ENCODE measurements around the gene MRPS34.
"Not testable (repeated sequence)": the region's sequence is repeated elsewhere in the genome, so short reads cannot be mapped to it uniquely, and the experiment has no call there.

Gene MRPS34

GRCh38 chr16:1740781-1741490, 32.0 kb downstream of the MRPS34 start:
- Histone ChIP-seq H3K27ac (ENCODE audit: low read depth, low read length) (no peak overlapping the region), H3K9ac (ENCODE audit: low read length) (no peak overlapping the region), H3K4me3 (ENCODE audit: low read depth in 1 of 2, low read length in 2 of 2) (no peak overlapping the region), H3K9me3 (ENCODE audit: low read length) (no peaks in the 10 kb centered on the region), H3K36me3 (ENCODE audit: insufficient read depth, low read length) (peaks cover 19% of the 10 kb centered on the region), H3K27me3 (ENCODE audit: control insufficient read depth in 1 of 2, insufficient read depth in 2 of 2, low read length in 2 of 2) (no peaks in the 10 kb centered on the region), H3K4me1 (ENCODE audit: insufficient read depth, low read length) (no peaks in the 10 kb centered on the region)

DNA sequence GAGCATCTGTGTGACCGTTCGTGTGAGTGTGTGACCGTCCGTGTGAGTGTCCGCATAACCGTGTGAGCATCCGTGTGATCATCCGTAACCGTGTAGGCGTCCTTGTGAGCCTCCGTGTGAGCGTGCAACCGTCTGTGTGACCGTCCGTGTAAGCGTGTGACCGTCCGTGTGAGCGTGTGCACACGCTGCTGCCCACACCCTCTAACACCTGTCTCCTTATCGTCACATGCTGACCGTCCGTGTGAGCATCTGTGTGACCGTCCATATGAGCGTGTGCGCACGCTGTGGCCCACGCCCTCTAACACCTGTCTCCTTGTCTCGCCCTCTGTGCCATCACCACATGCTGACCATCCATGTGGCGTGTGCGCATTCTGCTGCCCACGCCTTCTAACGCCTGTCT, 32.7 kb downstream of the MRPS34 start:
- Histone ChIP-seq H3K4me1 (ENCODE audit: insufficient read depth, low read length) (no peaks in the 10 kb centered on the region), H3K4me3 (ENCODE audit: low read depth in 1 of 2, low read length in 2 of 2) (no peak overlapping the region), H3K27me3 (ENCODE audit: control insufficient read depth in 1 of 2, insufficient read depth in 2 of 2, low read length in 2 of 2) (no peaks in the 10 kb centered on the region), H3K27ac (ENCODE audit: low read depth, low read length) (no peak overlapping the region), H3K9ac (ENCODE audit: low read length) (no peak overlapping the region), H3K9me3 (ENCODE audit: low read length) (no peaks in the 10 kb centered on the region), H3K36me3 (ENCODE audit: insufficient read depth, low read length) (peaks cover 19% of the 10 kb centered on the region)

- Histone ChIP-seq H3K36me3 (ENCODE audit: insufficient read depth, low read length) (peaks cover 38% of the 10 kb centered on the region), H3K9ac (ENCODE audit: low read length) (no peak overlapping the region), H3K4me1 (ENCODE audit: insufficient read depth, low read length) (no peaks in the 10 kb centered on the region), H3K27me3 (ENCODE audit: control insufficient read depth in 1 of 2, insufficient read depth in 2 of 2, low read length in 2 of 2) (no peaks in the 10 kb centered on the region), H3K9me3 (ENCODE audit: low read length) (no peaks in the 10 kb centered on the region), H3K4me3 (ENCODE audit: low read depth in 1 of 2, low read length in 2 of 2) (no peak overlapping the region), H3K27ac (ENCODE audit: low read depth, low read length) (no peak overlapping the region)
Measured at GRCh38 chr16:1734816-1735215, 38.1 kb downstream of the MRPS34 start.

GRCh38 chr16:1734123-1734522, 38.8 kb downstream of the MRPS34 start:
- no peak overlapping the region for H3K9ac ChIP-seq (ENCODE audit: low read length)
- no peaks in the 10 kb centered on the region for H3K4me1 ChIP-seq (ENCODE audit: insufficient read depth, low read length)
- H3K4me3 ChIP-seq (ENCODE audit: low read depth in 1 of 2, low read length in 2 of 2), result no peak overlapping the region
- peaks cover 42% of the 10 kb centered on the region for H3K36me3 ChIP-seq (ENCODE audit: insufficient read depth, low read length)
- H3K9me3 ChIP-seq (ENCODE audit: low read length), result no peaks in the 10 kb centered on the region
- no peaks in the 10 kb centered on the region for H3K27me3 ChIP-seq (ENCODE audit: control insufficient read depth in 1 of 2, insufficient read depth in 2 of 2, low read length in 2 of 2)
- no peak overlapping the region for H3K27ac ChIP-seq (ENCODE audit: low read depth, low read length)

- not testable (repeated sequence) for H3K9ac ChIP-seq (ENCODE audit: low read length); H3K9me3 ChIP-seq (ENCODE audit: low read length); H3K27ac ChIP-seq (ENCODE audit: low read depth, low read length); H3K4me3 ChIP-seq (ENCODE audit: low read depth in 1 of 2, low read length in 2 of 2); H3K27me3 ChIP-seq (ENCODE audit: control insufficient read depth in 1 of 2, insufficient read depth in 2 of 2, low read length in 2 of 2); H3K4me1 ChIP-seq (ENCODE audit: insufficient read depth, low read length)
- H3K36me3 ChIP-seq (ENCODE audit: insufficient read depth, low read length), result peaks cover 58% of the 10 kb centered on the region
Measured at GRCh38 chr16:1732551-1732987, 40.4 kb downstream of the MRPS34 start.

DNA sequence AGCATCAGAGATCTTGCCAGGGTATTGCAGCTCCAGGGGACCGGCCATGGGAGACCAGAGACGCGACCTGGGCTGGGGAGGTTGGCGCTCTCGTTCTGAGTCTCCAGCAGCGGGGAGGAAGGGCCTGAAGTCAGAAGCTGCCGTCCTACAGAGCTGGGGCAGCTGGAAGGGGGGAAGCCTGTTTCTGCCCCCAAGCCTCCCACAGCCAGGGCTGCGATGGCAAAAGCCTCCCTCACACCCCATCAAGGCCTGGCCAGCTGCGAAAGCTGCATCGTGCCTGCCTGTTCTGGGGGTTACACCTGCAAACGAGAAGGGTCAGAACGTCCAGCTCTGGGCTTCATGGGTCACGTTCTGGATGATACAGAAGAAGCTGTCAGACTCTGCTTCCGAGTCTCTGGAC, 40.9 kb downstream of the MRPS34 start:
- Histone ChIP-seq H3K27ac (ENCODE audit: low read depth, low read length) (no peak overlapping the region), H3K4me1 (ENCODE audit: insufficient read depth, low read length) (no peaks in the 10 kb centered on the region), H3K36me3 (ENCODE audit: insufficient read depth, low read length) (peaks cover 62% of the 10 kb centered on the region), H3K9ac (ENCODE audit: low read length) (no peak overlapping the region), H3K9me3 (ENCODE audit: low read length) (no peaks in the 10 kb centered on the region), H3K4me3 (ENCODE audit: low read depth in 1 of 2, low read length in 2 of 2) (no peak overlapping the region), H3K27me3 (ENCODE audit: control insufficient read depth in 1 of 2, insufficient read depth in 2 of 2, low read length in 2 of 2) (no peaks in the 10 kb centered on the region)

DNA sequence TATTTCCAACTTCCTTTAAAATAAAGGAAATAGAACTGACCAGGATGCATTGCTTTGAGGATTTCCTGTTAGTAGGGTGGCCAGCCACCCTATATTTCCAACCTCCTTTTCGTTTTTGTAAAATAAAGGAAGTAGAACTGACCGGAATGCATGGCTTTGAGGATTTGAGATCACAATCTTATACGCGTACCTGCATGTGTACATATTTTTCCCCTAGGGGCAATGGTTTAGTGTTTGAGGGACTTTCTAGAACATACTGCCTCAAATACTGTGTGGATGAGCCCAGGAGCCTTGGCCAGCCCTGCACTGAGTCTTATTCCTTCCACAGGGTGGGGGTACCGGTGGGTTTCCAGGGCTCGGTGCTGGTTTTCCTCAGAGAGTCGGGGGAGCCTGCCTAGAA, 41.3 kb downstream of the MRPS34 start:
- Histone ChIP-seq H3K4me3 (ENCODE audit: low read depth in 1 of 2, low read length in 2 of 2) (no peak overlapping the region), H3K27me3 (ENCODE audit: control insufficient read depth in 1 of 2, insufficient read depth in 2 of 2, low read length in 2 of 2) (no peaks in the 10 kb centered on the region), H3K4me1 (ENCODE audit: insufficient read depth, low read length) (no peaks in the 10 kb centered on the region), H3K36me3 (ENCODE audit: insufficient read depth, low read length) (peaks cover 66% of the 10 kb centered on the region), H3K9me3 (ENCODE audit: low read length) (no peaks in the 10 kb centered on the region), H3K27ac (ENCODE audit: low read depth, low read length) (no peak overlapping the region), H3K9ac (ENCODE audit: low read length) (no peak overlapping the region)

- Histone ChIP-seq H3K9me3 (ENCODE audit: low read length) (no peaks in the 10 kb centered on the region), H3K9ac (ENCODE audit: low read length) (no peak overlapping the region), H3K4me3 (ENCODE audit: low read depth in 1 of 2, low read length in 2 of 2) (no peak overlapping the region), H3K36me3 (ENCODE audit: insufficient read depth, low read length) (peaks cover 72% of the 10 kb centered on the region), H3K4me1 (ENCODE audit: insufficient read depth, low read length) (no peaks in the 10 kb centered on the region), H3K27me3 (ENCODE audit: control insufficient read depth in 1 of 2, insufficient read depth in 2 of 2, low read length in 2 of 2) (no peaks in the 10 kb centered on the region), H3K27ac (ENCODE audit: low read depth, low read length) (no peak overlapping the region)
Measured at GRCh38 chr16:1731073-1731472, 41.9 kb downstream of the MRPS34 start.

DNA sequence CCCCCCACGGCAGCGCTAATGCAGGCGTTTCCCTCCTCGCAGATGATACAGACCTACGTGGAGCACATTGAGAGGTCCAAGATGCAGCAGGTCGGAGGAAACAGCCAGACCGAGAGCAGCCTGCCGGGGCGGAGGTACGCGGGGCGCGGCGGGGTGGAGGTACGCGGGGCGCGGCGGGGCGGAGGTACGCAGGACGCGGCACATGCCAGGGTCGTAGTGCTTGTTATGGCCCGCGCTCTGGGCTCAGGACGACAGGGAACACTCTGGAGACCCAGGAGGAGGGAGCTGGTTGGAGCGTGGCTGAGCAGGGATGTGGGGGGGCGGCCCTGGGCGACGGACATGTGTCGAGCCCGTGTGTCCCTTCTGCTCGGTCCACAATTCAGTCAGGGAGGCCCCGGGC, 43.5 kb downstream of the MRPS34 start:
- Histone ChIP-seq H3K9me3 (ENCODE audit: low read length) (no peaks in the 10 kb centered on the region), H3K9ac (ENCODE audit: low read length) (no peak overlapping the region), H3K36me3 (ENCODE audit: insufficient read depth, low read length) (peaks cover 72% of the 10 kb centered on the region), H3K27ac (ENCODE audit: low read depth, low read length) (no peak overlapping the region), H3K4me3 (ENCODE audit: low read depth in 1 of 2, low read length in 2 of 2) (no peak overlapping the region), H3K27me3 (ENCODE audit: control insufficient read depth in 1 of 2, insufficient read depth in 2 of 2, low read length in 2 of 2) (no peaks in the 10 kb centered on the region), H3K4me1 (ENCODE audit: insufficient read depth, low read length) (no peaks in the 10 kb centered on the region)

- Histone ChIP-seq H3K27ac (ENCODE audit: low read depth, low read length) (no peak overlapping the region), H3K9ac (ENCODE audit: low read length) (no peak overlapping the region), H3K36me3 (ENCODE audit: insufficient read depth, low read length) (peaks cover 71% of the 10 kb centered on the region), H3K27me3 (ENCODE audit: control insufficient read depth in 1 of 2, insufficient read depth in 2 of 2, low read length in 2 of 2) (no peaks in the 10 kb centered on the region), H3K4me3 (ENCODE audit: low read depth in 1 of 2, low read length in 2 of 2) (no peak overlapping the region), H3K9me3 (ENCODE audit: low read length) (no peaks in the 10 kb centered on the region), H3K4me1 (ENCODE audit: insufficient read depth, low read length) (no peaks in the 10 kb centered on the region)
Measured at GRCh38 chr16:1729026-1729425, 43.9 kb downstream of the MRPS34 start.

GRCh38 chr16:1727651-1728624, 45.0 kb downstream of the MRPS34 start:
- H3K27me3 ChIP-seq (ENCODE audit: control insufficient read depth in 1 of 2, insufficient read depth in 2 of 2, low read length in 2 of 2), result no peaks in the 10 kb centered on the region
- H3K4me3 ChIP-seq (ENCODE audit: low read depth in 1 of 2, low read length in 2 of 2), result no peak overlapping the region
- H3K36me3 ChIP-seq (ENCODE audit: insufficient read depth, low read length), result peaks cover 60% of the 10 kb centered on the region
- peaks cover 5% of the 10 kb centered on the region for H3K4me1 ChIP-seq (ENCODE audit: insufficient read depth, low read length)
- H3K9ac ChIP-seq (ENCODE audit: low read length), result no peak overlapping the region
- H3K9me3 ChIP-seq (ENCODE audit: low read length), result no peaks in the 10 kb centered on the region
- no peak overlapping the region for H3K27ac ChIP-seq (ENCODE audit: low read depth, low read length)
